ENCODE results near the gene ALPI.
A peak's percentile ranks its signal among the peaks of the same experiment; 100 is the strongest.
"Not testable (repeated sequence)": the region's sequence is repeated elsewhere in the genome, so short reads cannot be mapped to it uniquely, and the experiment has no call there.

ALPI gene

DNA sequence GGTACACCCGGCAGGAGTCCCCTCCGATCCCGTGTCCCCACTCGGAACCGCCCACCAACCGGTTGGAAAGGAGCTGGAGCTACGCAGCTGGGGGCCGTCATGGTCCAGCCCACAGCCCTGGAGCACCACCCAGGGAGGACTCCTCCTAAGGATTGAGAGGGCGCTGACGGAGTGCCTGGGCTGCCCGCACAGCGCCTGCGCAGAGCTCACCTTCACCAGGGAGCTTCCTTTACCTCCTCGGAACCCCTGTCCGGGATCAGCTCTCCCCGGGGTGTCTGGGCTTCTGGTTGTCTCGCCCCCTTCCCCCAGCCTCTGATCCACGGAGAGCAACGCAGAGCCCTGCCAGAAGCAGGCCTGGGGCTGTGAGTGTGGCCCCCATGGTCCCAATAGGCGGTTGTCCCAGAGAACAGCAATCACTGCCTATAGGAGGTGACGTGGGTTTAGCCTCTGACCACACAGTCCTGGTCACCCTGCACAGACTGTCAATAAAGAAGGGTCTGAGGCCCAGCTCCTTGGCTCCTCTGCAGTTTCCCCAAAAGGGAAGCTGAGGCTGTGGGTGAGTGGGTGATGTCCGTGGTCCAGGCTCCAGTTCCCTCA, 34.7 kb upstream of the ALPI start:
- no peak for DNase-seq (ENCODE audit: low spot score)

DNA sequence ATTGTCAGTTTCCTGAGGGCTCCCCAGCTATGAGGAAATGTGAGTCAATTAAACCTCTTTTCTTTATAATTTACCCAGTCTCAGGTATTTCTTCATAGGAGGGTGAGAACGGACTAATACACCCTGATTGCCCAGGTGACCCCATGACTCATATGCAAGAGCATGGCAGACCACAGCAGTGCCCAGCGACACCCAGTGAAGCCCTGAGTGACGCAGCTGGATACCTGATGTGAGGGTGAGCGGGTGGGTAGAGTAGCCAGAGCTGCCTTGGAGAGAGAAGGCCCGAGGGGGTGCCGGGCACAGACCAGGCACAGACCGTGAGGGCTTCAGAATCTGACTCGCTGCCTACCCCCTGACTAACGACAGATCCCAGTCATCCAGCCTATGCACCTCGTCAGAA, 33.9 kb upstream of the ALPI start:
- no peak for DNase-seq (ENCODE audit: low spot score)

DNA sequence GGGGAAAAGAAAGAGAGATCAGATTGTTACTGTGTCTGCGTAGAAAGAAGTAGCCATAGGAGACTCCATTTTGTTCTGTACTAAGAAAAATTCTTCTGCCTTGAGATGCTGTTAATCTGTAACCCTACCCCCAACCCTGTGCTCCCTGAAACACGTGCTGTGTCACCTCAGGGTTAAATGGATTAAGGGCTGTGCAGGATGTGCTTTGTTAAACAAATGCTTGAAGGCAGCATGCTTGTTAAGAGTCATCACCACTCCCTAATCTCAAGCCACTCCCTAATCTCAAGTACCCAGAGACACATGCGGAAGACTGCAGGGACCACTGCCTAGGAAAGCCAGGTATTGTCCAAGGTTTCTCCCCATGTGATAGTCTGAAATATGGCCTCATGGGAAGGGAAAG, 33.0 kb upstream of the ALPI start:
- DNase-seq (ENCODE audit: low spot score), result not testable (repeated sequence)

DNA sequence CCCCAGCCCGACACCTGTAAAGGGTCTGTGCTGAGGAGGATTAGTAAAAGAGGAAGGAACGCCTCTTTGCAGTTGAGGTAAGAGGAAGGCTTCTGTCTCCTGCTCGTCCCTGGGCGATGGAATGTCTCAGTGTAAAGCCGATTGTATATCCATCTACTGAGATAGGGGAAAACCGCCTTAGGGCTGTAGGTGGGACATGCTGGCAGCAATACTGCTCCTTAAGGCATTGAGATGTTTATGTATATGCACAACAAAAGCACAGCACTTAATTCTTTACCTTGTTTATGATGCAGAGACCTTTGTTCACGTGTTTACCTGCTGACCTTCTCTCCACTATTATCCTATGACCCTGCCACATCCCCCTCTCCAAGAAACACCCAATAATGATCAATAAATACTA, 32.5 kb upstream of the ALPI start:
- not testable (repeated sequence) for DNase-seq (ENCODE audit: low spot score)

DNA sequence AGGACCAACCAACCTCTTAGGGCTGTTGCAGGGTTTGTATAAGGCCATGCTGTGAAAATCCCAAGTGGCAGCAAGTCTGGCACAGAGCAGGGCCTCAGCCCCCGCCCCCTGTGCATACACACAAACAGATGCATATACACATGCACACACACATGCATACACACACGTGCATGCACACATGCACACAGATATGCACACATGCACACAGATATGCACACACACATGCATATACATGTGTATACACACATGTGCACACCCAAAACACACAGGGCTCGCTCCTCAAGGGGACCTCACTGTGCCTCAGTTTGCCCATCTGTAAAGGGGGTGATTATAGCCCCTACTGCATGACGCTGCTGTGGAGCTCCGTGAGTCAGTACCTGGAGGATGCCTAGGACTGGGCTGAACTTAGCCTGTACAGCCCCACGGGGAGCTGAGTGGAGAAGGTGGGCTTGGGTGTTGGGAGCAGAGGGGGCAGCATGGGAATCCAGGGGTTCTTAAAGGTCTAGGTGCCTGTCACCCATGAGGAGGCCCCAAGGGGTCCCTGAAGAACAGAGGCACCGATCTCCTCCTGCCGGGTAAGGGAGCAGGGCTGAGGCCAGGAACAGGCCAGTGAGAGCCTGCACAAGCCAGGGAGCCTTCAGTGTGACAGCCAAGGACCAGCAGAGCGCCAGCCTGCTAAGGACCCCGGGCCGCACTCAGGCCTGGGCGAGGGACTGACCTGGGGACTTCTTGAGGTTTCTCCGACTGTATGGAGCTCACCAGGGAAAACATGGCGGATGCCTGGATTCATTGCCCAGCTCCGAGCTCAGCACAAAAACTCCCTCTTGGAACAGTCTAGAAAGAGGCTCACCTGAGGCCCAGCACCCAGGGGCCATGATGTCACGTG, 24.0 kb upstream of the ALPI start:
- DNase-seq (ENCODE audit: low spot score), result no peak

DNA sequence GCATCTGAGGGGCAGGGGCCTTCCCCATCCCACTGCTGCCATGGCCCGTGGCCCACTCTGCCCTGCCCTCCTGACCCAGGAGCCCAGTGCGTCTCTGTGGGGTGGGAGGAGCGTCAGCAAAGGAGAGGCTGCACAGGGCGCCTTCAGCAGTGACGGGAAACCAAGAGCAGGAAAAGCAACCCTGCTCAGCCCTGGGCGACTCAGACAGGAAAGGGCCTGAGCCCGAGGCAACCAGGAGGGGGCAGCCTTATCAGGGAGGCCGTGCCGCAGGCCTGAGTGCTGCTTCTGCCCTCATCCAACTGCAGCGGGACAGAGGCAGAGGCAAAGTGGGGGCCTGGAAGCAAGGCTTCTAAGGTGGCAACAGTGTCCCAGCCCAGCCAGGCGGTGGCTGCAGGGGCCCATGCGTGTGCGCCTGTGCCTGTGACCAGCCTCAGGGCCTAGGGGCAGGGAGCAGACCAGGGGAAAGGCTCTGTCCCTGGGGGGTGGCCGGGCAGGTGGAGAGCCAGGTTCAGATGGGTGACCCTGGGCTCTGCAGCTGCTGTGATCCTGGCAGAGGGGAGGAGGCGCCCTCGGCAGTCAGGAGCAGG, 23.3 kb upstream of the ALPI start:
- DNase-seq (ENCODE audit: low spot score), result no peak

DNA sequence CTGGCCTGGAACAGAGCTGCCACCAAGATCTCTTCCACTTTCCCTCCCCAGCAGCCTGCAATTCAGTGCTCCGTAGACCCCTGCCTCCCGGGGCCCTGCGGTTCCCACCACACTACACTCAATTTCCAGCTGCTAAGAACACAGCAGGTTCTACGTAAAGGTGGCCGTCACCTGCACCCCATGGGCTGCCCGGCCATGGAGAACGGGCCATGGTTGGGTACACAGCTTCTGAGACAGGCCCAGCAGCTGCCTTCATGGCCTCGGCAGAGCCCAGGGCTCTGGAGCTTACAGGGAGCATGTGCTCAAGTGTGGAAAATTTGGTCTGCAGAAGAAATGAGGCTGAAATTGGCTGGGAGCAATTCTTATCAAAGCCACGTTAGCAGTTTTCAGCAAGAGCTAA, 22.3 kb upstream of the ALPI start:
- not testable (repeated sequence) for DNase-seq (ENCODE audit: low spot score)

DNA sequence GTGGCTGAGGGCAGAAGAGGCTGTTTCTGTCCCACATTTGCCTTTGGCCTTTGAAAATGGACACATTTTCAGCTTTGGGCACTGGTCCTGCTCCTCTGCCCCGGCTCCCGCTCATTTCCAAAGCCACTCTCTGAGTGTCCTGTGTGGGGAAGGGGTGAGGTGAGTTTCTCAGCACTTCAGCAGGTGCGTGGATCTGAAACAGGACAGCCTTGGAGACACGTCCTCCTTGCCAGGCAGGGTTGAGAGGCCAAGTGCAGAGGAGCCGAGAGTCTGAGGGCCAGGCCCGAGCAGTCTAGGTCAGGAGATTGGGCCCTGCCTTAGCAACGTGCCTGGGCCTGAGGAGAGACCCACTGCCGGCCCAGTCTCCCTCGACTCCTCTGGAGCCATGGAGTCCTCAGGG, 21.9 kb upstream of the ALPI start:
- DNase-seq (ENCODE audit: low spot score), result no peak

DNA sequence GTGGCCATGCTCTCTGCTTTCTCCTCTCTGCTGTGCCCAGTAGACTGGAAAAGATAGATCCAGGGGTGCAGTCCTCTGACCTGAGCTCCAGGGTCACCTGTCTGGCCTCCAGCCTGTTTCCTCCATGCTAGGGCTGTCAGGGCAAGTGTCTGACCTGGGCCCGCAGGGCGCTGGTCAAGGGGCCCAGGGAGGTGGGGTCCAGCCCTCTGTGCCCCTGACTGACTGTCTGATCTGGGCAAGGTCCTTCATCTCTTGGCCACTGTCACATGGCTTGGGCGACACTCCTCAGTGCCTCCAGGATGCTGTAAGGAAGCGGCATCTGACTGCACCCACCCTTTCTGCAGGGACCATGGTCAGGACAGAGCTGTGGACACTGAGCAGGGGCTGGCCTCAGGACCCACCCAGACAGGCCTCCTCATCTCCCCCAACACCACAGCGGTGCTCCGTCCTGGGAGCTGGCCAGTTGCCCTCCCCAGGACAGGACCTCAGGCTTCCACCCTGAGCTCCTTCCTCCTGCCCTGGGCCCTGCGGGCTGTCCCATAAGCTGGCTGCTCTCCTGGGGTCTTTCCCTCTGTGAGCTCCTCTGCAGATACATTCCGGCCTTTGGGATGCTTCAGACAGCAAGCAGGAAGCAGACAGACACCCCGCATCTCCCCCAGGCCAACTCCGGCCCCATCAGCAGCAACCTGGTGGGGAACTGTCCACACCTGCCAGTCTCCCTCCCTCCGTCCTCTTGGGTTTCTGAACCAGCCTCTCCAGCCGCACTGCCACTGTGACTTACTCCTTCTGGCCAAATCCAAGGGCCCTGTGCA, 21.2 kb upstream of the ALPI start:
- no peak for DNase-seq (ENCODE audit: low spot score)

DNA sequence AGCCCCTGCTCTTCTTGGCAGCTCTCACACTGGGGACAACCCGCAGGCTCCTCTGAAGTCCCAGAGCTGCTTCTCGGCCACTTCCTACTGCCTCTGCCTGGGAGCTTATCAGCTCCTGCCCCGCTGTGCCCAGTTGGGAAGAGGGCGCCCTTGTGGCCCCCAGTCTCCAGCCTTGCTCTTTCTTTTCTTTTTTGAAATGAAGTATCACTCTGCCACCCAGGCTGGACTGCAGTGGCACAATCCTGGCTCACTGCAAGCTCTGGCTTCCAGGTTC, 20.6 kb upstream of the ALPI start:
- DNase-seq (ENCODE audit: low spot score), result no peak

DNA sequence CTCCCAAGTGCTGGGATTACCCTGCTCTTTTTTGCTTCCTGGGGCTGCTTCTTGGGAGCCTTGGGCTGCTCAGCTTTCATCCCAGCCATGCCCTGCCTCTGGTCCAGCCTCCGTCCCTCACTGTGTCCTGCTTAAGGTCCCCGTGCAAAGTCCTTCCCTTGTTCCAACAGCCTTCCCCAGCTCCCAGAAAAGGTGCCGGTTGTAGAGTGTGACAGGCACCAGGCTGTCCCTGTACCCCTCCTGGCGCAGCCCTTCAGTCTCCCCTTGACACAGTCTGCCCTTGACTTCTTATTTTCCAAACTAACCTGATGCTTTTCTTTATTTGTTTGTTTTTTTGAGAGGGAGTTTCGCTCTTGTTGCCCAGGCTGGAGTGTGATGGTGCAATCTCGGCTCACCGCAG, 20.1 kb upstream of the ALPI start:
- no peak for DNase-seq (ENCODE audit: low spot score)

DNA sequence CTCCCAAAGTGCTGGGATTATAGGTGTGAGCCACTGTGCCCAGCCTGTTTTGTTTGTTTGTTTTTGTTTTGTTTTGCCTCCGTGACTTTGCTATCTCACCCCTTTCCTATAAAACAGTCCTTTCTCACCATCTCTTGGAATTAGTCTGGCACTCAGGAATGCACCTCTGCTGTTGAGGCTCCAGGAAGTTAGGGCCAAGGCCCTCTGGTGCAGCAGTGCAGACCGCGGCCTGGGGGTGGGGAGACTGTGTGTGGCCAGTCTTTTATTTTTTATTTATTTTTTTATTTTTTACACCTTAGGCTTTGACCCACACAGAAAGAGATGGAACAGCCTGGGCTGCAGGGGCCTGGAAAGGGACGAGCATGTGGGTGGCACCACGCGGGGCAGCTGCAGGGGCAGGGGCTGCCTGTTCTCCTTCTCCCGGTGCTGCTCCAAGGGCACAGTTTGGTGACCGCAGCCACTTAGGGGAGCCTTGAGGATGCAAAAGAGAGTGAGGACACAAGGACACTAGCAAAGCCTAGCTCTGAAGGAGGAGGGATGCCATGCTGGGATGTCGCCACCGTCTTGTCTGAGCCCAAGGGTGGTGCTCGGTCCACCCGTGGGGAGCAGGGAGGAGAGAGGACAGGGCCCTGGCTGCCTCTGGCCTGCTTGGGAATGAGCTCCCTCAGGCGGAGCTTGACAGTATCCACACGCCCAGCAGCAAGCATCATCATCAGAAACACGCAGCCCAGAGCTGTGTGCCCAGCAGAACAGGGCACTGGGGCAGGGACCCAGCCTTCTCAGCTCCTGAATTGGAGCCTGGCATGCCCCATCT, 19.4 kb upstream of the ALPI start:
- no peak for DNase-seq (ENCODE audit: low spot score)

DNA sequence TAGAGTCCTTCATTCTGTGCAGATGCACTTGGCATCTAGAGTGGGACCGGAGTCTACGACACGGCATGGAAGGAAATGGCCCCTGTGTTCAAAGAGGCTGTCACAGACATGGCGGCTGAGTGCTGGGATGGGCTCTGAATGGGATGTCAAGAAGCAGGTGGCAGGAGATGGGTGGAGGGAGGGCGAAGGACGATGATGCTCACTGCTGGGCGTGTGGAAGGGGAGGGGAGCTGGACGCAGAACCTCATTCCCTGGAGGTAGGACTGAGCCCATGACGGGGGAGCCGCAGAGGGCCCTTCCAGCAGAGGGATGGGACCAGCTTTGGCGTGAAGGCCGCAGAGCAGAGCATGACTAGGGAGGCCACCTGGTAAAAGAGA, 18.8 kb upstream of the ALPI start:
- DNase-seq (ENCODE audit: low spot score), result no peak

DNA sequence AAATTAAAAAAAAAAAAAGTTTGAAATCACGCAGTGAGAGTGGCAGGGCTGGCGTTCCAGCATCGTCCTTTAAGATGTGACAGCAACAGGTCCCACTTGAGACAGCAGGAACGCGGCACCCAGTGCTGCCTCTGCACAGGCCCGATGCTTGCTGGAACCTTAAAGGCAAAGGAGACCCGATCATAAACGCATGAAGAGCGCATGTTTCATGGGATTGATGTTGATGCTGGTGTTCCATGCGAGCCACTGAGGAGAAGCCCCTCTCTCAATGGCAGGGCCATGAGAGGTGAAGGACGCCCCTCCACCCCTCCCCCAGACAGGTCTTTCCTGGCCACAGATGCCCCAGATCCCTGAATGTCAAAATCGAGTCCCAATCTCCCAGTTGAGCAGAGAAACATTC, 17.9 kb upstream of the ALPI start:
- DNase-seq (ENCODE audit: low spot score), result no peak

DNA sequence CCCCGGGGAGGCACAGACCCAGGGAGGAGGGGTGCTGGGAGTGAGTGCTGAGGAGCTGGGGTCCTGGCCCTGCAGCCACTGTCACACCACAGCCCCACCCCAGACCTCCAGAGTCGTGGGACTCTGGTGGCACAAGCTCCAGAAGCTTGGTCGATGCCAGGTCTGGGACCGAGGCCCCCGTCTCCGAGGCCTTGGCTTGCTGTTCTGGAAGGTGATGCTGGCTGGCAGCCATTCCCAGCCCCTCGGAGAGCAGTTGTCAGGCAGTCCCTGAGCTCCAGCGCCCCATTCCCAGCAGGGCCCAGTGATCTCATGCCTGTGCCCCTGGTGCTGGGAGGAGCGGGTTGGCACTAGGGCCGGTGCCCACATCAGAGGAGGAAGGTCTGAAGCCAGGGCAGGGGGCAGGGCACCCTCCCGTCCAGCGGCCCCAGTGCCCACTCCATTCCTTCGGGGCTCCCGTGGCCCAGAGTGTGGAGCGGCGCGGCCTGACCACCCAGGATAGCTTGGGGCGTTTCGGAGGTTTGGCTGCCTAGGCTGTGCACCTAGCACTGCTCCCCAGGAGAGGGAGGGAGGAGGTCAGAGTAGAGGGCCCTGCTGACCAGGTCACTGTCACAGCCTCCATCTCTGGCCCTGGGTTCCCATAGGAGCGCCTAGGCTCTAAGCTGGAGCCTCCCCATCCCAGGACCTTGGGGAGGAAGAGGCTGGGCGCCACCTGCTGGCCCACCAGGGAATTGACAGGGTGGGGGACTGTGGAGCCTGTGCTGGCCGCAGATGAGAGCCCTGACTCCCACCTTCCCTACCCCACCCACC, 16.8 kb upstream of the ALPI start:
- no peak for DNase-seq (ENCODE audit: low spot score)

DNA sequence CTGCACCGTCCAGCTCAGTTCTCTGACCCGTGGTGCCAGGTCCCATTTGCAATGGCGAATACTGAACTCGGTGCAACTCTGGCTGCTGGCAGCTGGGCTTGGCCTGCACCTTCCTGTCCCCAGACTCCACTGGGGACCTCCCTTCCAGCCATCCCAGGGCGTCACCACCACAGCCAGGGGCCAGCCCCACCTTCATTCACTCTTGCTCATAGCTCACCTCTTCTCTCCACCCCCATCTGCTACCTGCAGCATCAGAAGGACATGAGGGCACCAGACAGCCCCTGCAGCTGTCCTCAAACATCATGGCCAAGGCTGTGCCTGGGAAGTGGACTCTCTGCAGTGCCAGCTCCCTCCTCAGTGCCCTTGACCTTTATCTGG, 16.2 kb upstream of the ALPI start:
- no peak for DNase-seq (ENCODE audit: low spot score)

DNA sequence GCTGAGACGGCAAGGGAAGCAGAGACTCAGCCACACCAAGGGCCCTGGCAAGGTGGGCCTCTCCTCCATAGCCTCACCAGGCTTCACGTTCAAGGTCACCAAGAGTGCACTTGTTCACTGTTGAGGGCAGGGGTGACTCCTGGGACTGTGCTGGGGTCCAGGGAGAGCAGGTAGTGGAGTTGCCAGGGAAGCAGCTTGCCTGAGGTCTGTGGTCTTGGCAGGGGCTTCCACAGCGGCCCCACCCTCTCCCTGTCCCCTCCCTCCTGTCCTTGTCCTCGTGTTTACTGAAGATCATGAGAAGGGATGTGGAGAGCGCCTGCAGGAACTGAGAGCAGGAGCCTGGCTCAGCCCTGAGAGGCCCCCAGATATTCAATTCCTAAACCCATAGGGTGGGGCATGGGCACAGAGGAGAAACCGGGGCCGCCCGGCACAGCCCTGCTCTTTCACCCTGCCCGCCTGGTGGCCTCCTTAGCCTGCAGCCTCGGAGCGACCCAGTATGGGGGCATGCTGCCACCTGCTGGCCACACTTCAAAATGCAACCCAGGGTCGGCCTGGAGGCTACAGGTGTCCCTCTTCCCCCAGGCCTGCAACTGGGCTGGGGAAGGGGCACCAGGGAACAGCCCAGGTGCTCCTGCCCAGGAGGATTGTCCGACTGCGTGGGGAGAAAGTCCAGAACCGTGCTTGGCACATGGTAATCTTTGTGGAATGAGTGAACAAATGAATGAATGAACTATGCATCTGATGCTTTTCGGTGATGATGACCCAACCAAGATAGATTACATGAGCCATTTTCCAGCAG, 15.5 kb upstream of the ALPI start:
- peak; percentile 78 for DNase-seq (ENCODE audit: low spot score)

DNA sequence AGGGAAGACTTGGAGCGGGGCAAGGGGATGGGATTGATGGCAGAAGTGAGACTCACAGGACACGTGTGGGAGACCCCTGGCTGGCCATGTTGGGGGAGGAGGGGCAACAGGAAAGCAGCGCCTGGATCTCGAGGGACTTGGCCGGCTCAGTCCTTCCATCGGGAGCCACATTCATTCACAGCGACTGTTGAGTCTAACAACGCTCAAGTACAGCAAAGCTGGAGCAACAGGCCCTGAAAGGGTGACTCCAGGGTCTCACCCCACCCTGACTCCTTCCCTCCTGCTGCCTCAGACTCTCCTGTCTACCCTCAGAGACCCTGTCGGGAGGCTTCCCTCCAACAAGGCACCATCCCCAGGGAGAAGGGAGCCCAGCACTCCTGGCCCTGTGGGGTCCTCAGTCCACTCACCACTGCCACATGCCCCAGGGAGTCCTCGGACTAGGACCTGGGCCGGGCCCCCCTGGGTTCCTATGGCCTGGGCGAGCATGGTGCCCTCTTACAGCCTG, 14.8 kb upstream of the ALPI start:
- no peak for DNase-seq (ENCODE audit: low spot score)

DNA sequence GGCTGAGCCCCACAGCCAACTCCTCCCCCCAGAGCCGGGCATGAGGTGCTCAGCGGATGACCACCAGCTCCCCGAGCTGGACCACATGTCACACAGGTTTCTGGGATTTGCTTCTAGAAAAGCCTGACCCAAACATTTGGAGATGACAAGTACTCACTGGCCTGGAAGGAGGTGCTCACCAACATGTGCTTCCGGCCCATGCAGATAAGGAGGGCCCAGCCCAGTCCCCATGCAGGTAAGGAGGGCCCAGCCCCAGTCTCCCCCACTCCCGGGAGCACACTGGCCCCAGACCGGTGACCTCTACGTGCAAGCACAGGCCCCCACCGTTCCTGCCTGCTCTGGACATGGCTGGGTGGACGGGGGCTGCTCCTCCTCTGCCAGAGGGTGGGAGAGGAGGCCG, 14.0 kb upstream of the ALPI start:
- DNase-seq (ENCODE audit: low spot score), result not testable (repeated sequence)

DNA sequence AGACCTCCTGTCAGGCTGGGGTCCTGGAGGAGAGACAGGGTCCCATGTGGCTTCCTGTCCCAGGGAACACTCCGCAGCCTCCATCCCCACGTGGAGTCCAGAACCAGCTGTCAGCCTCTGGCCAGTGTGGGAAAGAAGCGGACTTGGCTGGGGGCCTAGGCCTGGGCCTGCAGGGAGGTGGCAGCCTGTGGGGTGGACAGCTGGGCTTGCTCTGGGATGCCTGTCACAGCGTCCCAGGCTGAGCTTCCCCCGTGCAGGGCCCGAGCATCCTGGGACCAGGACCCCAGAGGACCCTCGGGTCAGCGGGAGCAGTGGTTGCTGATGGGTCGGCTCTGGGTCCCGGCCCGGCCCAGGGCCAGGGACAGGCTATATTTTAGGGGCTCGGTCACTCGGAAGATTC, 13.5 kb upstream of the ALPI start:
- DNase-seq (ENCODE audit: low spot score), result not testable (repeated sequence)

Data from CD4-positive, alpha-beta T cell treated with Interleukin-6 at 100 ng/mL for 8 hours (primary cell).